SKM-1 treated with dmso at 0.1 percent for 144 hours (cell line): Measurements from ENCODE around the gene CTF1.
"Not testable (repeated sequence)": the region's sequence is repeated elsewhere in the genome, so short reads cannot be mapped to it uniquely, and the experiment has no call there.

ENCODE experiments used
- DNase-seq: peaks from one replicate; lab custom pipeline; 2025; ENCODE audit not compliant: unreplicated experiment; lab: John Stamatoyannopoulos, UW

CTF1 gene

GRCh38 chr16:30887927-30888326 lies 8.5 kb upstream of the CTF1 start:
- no peak for DNase-seq

- DNase-seq, result no peak
Measured at GRCh38 chr16:30888856-30889499, 7.4 kb upstream of the CTF1 start.

GRCh38 chr16:30889721-30890120 lies 6.7 kb upstream of the CTF1 start:
- DNase-seq, result no peak

- DNase-seq, result not testable (repeated sequence)
Measured at GRCh38 chr16:30891043-30891823, 5.2 kb upstream of the CTF1 start.

GRCh38 chr16:30892670-30893416 lies 3.6 kb upstream of the CTF1 start:
- DNase-seq, result no peak

- DNase-seq, result no peak
Measured at GRCh38 chr16:30893417-30893743, 3.0 kb upstream of the CTF1 start.

GRCh38 chr16:30893744-30894539 lies 2.5 kb upstream of the CTF1 start, which contains the start of gene BCL7C:
Gene BCL7C, minus strand, starts transcription at chr16:30894077. Its CDS starts 133 bp downstream, at chr16:30893944.
- DNase-seq, result peak; percentile 80

GRCh38 chr16:30894540-30895368 lies 1.7 kb upstream of the CTF1 start:
- no peak for DNase-seq

- no peak for DNase-seq
Measured at GRCh38 chr16:30895627-30896260, 670 bp upstream of the CTF1 start.

GRCh38 chr16:30896889-30897733 lies 697 bp downstream of the CTF1 start:
- DNase-seq, result peak; percentile 58

GRCh38 chr16:30899794-30900193 lies 3.4 kb downstream of the CTF1 start:
- no peak for DNase-seq

- no peak for DNase-seq
Measured at GRCh38 chr16:30900588-30900987, 4.2 kb downstream of the CTF1 start.

GRCh38 chr16:30901201-30902028 lies 5.0 kb downstream of the CTF1 start:
- DNase-seq, result no peak

- DNase-seq, result peak; percentile 51
Measured at GRCh38 chr16:30902029-30902972, 5.9 kb downstream of the CTF1 start.

- no peak for DNase-seq
Measured at GRCh38 chr16:30903002-30903401, 6.6 kb downstream of the CTF1 start.

- peak; percentile 98 for DNase-seq
Measured at GRCh38 chr16:30903596-30903995, 7.2 kb downstream of the CTF1 start.
